PFSK-1 (cell line): ENCODE results near the gene MACF1.

ENCODE experiments used
- FOXP2 ChIP-seq: optimal IDR thresholded peaks from 2 replicates; pipeline ENCODE3; 2011; ENCODE audit warnings: borderline replicate concordance, control low read depth, inconsistent platforms; ENCODE audit not compliant: insufficient read depth; ENCODE audit errors: extremely low read length, extremely low read depth
- POLR2AphosphoS5 ChIP-seq: IDR thresholded peaks from 2 replicates; pipeline ENCODE4 v1.6.1; 2012; ENCODE audit warnings: low read depth, mild to moderate bottlenecking, control low read depth, low read length, moderate library complexity
- SIN3A ChIP-seq: IDR thresholded peaks from 2 replicates; pipeline ENCODE4 v1.6.1; 2012; ENCODE audit warnings: mild to moderate bottlenecking, low read length, moderate library complexity, borderline replicate concordance; ENCODE audit not compliant: insufficient read depth
- TAF1 ChIP-seq: IDR thresholded peaks from 2 replicates; pipeline ENCODE4 v1.6.1; 2012; ENCODE audit warnings: low read length, control low read depth, borderline replicate concordance; ENCODE audit not compliant: insufficient read depth
- TF ChIP-seq, protein P1 (sequence below), 2 experiments: IDR thresholded peaks; 2 replicates each; pipeline versions ENCODE4 v1.6.1 to v1.8.0; 2011 to 2012; ENCODE audit warnings: low read depth in 2 of 2, low read length in 2 of 2, control low read depth in 1 of 2, inconsistent platforms in 1 of 2, mild to moderate bottlenecking in 1 of 2, moderate library complexity in 1 of 2; ENCODE audit not compliant: insufficient read depth in 1 of 2

The MACF1 gene

GRCh38 chr1:39173995-39174380 is 30.5 kb upstream of the MACF1 start:
- TF ChIP-seq FOXP2 (no peak), POLR2AphosphoS5 (no peak), SIN3A (no peak), TAF1 (no peak)
- TF ChIP-seq, protein P1, sequence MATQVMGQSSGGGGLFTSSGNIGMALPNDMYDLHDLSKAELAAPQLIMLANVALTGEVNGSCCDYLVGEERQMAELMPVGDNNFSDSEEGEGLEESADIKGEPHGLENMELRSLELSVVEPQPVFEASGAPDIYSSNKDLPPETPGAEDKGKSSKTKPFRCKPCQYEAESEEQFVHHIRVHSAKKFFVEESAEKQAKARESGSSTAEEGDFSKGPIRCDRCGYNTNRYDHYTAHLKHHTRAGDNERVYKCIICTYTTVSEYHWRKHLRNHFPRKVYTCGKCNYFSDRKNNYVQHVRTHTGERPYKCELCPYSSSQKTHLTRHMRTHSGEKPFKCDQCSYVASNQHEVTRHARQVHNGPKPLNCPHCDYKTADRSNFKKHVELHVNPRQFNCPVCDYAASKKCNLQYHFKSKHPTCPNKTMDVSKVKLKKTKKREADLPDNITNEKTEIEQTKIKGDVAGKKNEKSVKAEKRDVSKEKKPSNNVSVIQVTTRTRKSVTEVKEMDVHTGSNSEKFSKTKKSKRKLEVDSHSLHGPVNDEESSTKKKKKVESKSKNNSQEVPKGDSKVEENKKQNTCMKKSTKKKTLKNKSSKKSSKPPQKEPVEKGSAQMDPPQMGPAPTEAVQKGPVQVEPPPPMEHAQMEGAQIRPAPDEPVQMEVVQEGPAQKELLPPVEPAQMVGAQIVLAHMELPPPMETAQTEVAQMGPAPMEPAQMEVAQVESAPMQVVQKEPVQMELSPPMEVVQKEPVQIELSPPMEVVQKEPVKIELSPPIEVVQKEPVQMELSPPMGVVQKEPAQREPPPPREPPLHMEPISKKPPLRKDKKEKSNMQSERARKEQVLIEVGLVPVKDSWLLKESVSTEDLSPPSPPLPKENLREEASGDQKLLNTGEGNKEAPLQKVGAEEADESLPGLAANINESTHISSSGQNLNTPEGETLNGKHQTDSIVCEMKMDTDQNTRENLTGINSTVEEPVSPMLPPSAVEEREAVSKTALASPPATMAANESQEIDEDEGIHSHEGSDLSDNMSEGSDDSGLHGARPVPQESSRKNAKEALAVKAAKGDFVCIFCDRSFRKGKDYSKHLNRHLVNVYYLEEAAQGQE (IDR thresholded peaks at IDR 0.05; ENCODE audit: insufficient read depth in 1 of 2, low read depth in 2 of 2, low read length in 2 of 2), result no peak

DNA sequence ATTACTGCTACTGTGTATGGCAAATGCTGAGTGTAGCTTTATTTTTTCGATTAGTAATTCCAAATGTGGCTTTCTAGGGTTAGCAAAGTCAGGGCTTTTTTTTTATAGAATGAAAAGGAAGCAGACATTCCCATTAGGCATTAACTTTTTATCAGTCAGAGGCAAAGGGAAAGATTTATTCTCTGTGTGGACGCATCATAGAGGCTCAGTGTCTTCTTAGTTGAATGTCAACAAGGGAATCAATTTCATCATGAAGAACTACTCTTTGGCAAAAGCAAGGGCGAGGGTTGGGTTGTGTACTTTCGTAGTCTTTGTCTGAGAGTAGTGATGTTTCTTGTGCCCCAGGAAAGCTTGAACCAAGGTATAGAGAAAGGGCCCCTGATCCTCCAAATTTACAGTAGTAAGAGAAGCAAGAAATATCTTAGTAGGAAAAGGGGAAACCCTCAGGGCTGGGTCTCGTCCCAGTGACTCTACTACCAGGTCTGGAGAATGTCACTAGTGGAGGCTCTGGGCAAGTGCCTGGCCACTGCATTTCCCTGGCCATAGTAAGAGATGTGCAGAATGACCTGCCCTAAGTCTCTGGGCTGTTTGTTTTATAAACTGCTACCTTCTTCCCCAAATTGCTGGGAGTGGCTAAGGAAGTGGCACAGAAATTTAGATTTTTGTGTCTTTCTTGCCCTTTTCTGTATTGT is 30.0 kb upstream of the MACF1 start:
- no peak for TF ChIP-seq FOXP2
- TF ChIP-seq POLR2AphosphoS5, result no peak
- TF ChIP-seq, protein P1 (IDR thresholded peaks at IDR 0.05; ENCODE audit: insufficient read depth in 1 of 2, low read depth in 2 of 2, low read length in 2 of 2), result no peak
- TF ChIP-seq SIN3A, result no peak
- no peak for TF ChIP-seq TAF1

DNA sequence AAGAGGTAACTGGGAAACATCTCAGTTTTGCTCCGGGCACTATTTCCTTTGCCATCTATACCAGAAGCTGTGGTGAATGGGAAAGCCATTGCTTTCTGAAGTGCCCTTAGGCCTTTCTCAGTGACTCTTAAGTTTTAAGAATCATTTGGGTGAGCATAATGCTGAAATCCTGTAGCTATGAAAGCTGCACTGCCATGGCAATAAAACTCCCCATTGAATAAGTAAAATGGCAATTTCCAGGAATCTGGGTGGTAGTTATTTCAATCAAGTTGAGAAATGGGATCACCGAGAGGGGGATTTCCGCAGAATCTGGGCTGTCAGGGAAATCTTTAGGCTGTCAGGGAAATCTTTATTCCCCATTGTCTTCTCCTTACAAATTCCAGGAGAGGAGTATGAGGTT is 26.8 kb upstream of the MACF1 start:
- no peak for TF ChIP-seq SIN3A
- no peak for TF ChIP-seq FOXP2
- no peak for TF ChIP-seq TAF1
- TF ChIP-seq, protein P1 (IDR thresholded peaks at IDR 0.05; ENCODE audit: insufficient read depth in 1 of 2, low read depth in 2 of 2, low read length in 2 of 2), result no peak
- no peak for TF ChIP-seq POLR2AphosphoS5

DNA sequence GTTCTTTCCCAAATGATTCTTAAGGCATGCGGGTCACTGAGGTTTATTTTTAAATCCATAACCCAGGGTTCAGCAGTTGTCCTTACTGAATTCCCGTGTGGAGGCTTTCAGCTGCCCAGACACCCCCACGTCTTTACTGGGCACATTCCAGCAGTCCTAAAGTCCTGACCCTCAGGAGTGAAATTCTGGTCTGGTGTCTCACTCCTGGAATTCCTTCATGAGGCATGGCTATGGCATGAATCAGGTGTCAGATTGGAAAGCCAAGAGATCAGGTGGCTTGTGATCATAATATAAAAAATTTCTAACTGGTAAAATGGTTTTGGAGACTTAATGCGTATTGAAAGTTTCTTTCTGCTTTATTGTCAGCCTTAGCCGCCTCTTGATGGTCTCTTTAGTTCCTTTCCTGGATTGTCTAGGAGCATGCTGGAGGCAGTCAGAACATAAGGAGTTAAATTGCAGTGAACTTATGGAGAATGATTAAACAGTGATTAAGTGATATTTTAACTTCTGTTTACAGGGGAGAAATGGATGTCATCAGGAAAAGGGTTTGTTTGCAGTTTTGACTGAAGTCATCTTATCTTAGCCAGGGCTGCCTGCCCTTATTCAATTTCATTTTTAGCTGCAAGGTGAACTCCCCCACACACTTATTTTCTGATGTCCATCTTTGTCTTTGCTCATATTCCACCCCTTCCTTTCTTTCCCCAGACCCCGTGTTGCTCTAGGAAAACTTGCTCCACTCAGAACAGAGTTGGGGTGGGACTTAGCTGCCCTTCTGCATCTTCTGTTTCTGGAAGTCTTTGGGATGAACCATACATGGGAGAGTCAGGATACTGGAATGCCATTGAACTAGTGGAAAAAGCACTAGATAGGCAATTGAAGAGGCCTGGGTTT is 25.7 kb upstream of the MACF1 start:
- TF ChIP-seq SIN3A (no peak), FOXP2 (no peak), POLR2AphosphoS5 (no peak), TAF1 (no peak)
- TF ChIP-seq, protein P1 (IDR thresholded peaks at IDR 0.05; ENCODE audit: insufficient read depth in 1 of 2, low read depth in 2 of 2, low read length in 2 of 2), result no peak
